Hematopoietic multipotent progenitor cell treated with erythropoietin and hydrocortisone succinate and interleukin-3 and kit ligand, for 8 days (in vitro differentiated cells): ENCODE results near the gene CYTIP.
"Not testable (repeated sequence)": the region's sequence is repeated elsewhere in the genome, so short reads cannot be mapped to it uniquely, and the experiment has no call there.

Experiments used
- DNase-seq: peaks from one replicate; pipeline ENCODE4 v3.0.0-alpha.2; 2015

Gene CYTIP

GRCh38 chr2:157421331-157421944 is 22.5 kb downstream of the CYTIP start:
- DNase-seq: no peak

- peak; percentile 40 for DNase-seq
Measured at GRCh38 chr2:157420771-157421323, 23.0 kb downstream of the CYTIP start.

GRCh38 chr2:157419031-157419575 is 24.8 kb downstream of the CYTIP start:
- no peak for DNase-seq

- DNase-seq: no peak
Measured at GRCh38 chr2:157418239-157418641, 25.6 kb downstream of the CYTIP start.

- DNase-seq: no peak
Measured at GRCh38 chr2:157415591-157416101, 28.2 kb downstream of the CYTIP start.

GRCh38 chr2:157414050-157414449 is 29.8 kb downstream of the CYTIP start:
- no peak for DNase-seq

GRCh38 chr2:157413326-157414035 is 30.4 kb downstream of the CYTIP start:
- DNase-seq: no peak

- no peak for DNase-seq
Measured at GRCh38 chr2:157411624-157412336, 32.1 kb downstream of the CYTIP start.

- DNase-seq: not testable (repeated sequence)
Measured at GRCh38 chr2:157405398-157405797, 38.5 kb downstream of the CYTIP start.

- DNase-seq: peak; percentile 4
Measured at GRCh38 chr2:157404363-157404762, 39.5 kb downstream of the CYTIP start.

GRCh38 chr2:157402801-157403485 is 40.9 kb downstream of the CYTIP start:
- not testable (repeated sequence) for DNase-seq

- DNase-seq: no peak
Measured at GRCh38 chr2:157395811-157396210, 48.1 kb downstream of the CYTIP start.

- DNase-seq: no peak
Measured at GRCh38 chr2:157394928-157395327, 49.0 kb downstream of the CYTIP start.

GRCh38 chr2:157393348-157393747 is 50.5 kb downstream of the CYTIP start:
- no peak for DNase-seq

- DNase-seq: no peak
Measured at GRCh38 chr2:157388827-157389226, 55.1 kb downstream of the CYTIP start.

GRCh38 chr2:157386747-157387146 is 57.1 kb downstream of the CYTIP start:
- no peak for DNase-seq

GRCh38 chr2:157386247-157386646 is 57.6 kb downstream of the CYTIP start:
- DNase-seq: no peak

- no peak for DNase-seq
Measured at GRCh38 chr2:157377861-157378260, 66.0 kb downstream of the CYTIP start.

GRCh38 chr2:157376041-157376440 is 67.8 kb downstream of the CYTIP start:
- DNase-seq: no peak

GRCh38 chr2:157375384-157375783 is 68.5 kb downstream of the CYTIP start:
- no peak for DNase-seq

GRCh38 chr2:157368508-157368907 is 75.4 kb downstream of the CYTIP start:
- DNase-seq: not testable (repeated sequence)

GRCh38 chr2:157367704-157368103 is 76.2 kb downstream of the CYTIP start:
- no peak for DNase-seq
